Mesodermal cell (in vitro differentiated cells): ENCODE data around the gene C11orf87. TPM values are rescaled to one million over a fixed set of nuclear protein-coding genes. Genes with fewer than 3 reads are reported as not detected.

Experiments used
- H3K27ac ChIP-seq: 2 replicates; pipeline ENCODE4 v1.7.0; 2013; ENCODE audit warnings: mild to moderate bottlenecking, low read depth, low read length, moderate library complexity; ENCODE audit not compliant: severe bottlenecking
- H3K36me3 ChIP-seq: 2 replicates; pipeline ENCODE4 v1.7.1; 2013; ENCODE audit warnings: mild to moderate bottlenecking, low read length, moderate library complexity; ENCODE audit not compliant: control insufficient read depth, insufficient read depth
- H3K4me1 ChIP-seq: one replicate; pipeline ENCODE4 v1.7.1; 2013; ENCODE audit warnings: mild to moderate bottlenecking, low read length; ENCODE audit not compliant: insufficient read depth, control insufficient read depth, poor library complexity, severe bottlenecking
- H3K4me3 ChIP-seq: 2 replicates; pipeline ENCODE4 v1.7.0; 2013; ENCODE audit warnings: low read length, control low read depth, mild to moderate bottlenecking; ENCODE audit not compliant: insufficient read depth, poor library complexity, severe bottlenecking; ENCODE audit errors: extremely low read depth
- H3K9me3 ChIP-seq: 2 replicates; pipeline ENCODE4 v1.7.1; 2013; ENCODE audit warnings: mild to moderate bottlenecking, low read length, moderate library complexity; ENCODE audit not compliant: control insufficient read depth
- WGBS, 2 experiments: methylation state at CpG; one replicate each; pipeline ENCODE4 v1.1.5; 2013; ENCODE audit warnings: missing lambda C conversion rate in 2 of 2; ENCODE audit not compliant: insufficient coverage in 2 of 2; 5-methylcytosine and 5-hydroxymethylcytosine counted together
- polyA plus RNA-seq, 2 experiments: library from polyadenylated mRNA; stranded (reverse); fragments of 50-300 nt; gene quantifications; one replicate each; pipeline ENCODE4 v1.2.3, GENCODE V29; 2013

Gene C11orf87
- 3.1 TPM for polyA plus RNA-seq (2013, experiment 1 of 2)
- 1.8 TPM for polyA plus RNA-seq (2013, experiment 2 of 2)

DNA sequence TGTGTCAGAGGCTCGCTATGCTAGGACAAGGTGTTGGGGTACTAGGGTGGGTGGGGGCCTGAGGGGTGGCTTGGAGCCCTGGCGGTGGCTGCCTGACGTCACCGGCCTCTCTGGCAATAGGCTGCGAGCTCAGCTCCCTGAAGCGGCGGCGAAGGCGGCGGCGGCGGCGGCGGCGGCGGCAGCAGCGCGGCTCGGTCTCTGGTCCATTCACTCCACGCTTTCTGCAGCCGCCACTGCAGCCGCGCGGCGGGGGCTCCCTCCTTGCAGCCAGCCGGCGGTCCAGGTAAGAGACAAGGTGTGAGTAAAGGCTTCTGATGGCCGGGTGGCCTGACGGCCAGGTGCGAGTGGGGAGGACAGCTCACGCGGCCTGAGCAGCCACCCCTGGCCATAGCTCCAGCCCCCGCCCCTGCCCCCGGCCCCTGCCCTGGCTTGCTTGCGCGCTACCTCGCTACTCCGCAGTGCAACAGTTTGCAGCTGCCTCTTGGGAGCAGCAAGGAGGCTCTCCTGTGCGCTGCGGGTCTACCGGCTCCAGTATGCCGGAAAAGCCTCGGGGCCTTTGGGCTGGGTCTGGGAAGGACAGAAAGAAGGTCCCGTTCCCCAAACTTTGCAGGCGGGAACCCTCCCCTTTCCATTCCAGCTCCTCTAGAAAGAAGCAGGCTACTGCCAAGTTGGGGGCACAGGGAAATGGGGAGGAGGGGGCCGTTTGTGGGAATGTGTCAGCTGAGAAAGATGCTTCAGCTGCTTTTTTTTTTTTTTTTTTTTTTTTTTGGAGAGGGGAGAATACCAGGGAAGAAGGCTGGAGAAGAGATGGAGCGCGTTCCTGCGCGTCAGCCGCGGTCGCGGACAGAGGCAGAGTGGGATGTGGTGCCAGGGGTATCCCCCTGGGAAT lies at the start of gene C11orf87:
Gene C11orf87 (plus strand): TSS at position 210 of the 889 bp plus-strand sequence. CDS start 1,444 bp downstream, outside the sequence.
- H3K27ac ChIP-seq, result no peak within 1 kb of the TSS
- WGBS, 2 experiments, result 0% methylated on average over 17 to 34 of the region's 54 CpGs
- H3K4me3 ChIP-seq, result peak within 1 kb of the TSS; percentile 42
- H3K36me3 ChIP-seq, result no peaks in the 10 kb centered on the region
- H3K9me3 ChIP-seq, result no peaks in the 10 kb centered on the region
- no peaks in the 10 kb centered on the region for H3K4me1 ChIP-seq

- Histone ChIP-seq H3K9me3 (peaks cover 6% of the 10 kb centered on the region), H3K27ac (no peak overlapping the region)
Observed at GRCh38 chr11:109374032-109374431, 48.0 kb upstream of the C11orf87 start.

GRCh38 chr11:109374441-109374840 lies 47.5 kb upstream of the C11orf87 start:
- Histone ChIP-seq H3K27ac (no peak overlapping the region), H3K36me3 (no peaks in the 10 kb centered on the region), H3K4me1 (peaks cover 3% of the 10 kb centered on the region), H3K9me3 (peaks cover 6% of the 10 kb centered on the region), H3K4me3 (no peak overlapping the region)
- 89 to 95% methylated on average over 3 of the region's 4 CpGs for WGBS, 2 experiments

More at GRCh38 chr11:109374032-109374431, 48.0 kb upstream of the C11orf87 start:
- H3K36me3 ChIP-seq, result no peaks in the 10 kb centered on the region
- H3K4me3 ChIP-seq, result no peak overlapping the region
- peaks cover 3% of the 10 kb centered on the region for H3K4me1 ChIP-seq

- no peak overlapping the region for H3K4me3 ChIP-seq
- 83 to 91% methylated on average over 2 to 4 of the region's 4 CpGs for WGBS, 2 experiments
- H3K4me1 ChIP-seq, result peaks cover under 1% of the 10 kb centered on the region
- H3K9me3 ChIP-seq, result no peaks in the 10 kb centered on the region
- H3K36me3 ChIP-seq, result no peaks in the 10 kb centered on the region
- no peak overlapping the region for H3K27ac ChIP-seq
Observed at GRCh38 chr11:109377039-109377742, 44.8 kb upstream of the C11orf87 start.

DNA sequence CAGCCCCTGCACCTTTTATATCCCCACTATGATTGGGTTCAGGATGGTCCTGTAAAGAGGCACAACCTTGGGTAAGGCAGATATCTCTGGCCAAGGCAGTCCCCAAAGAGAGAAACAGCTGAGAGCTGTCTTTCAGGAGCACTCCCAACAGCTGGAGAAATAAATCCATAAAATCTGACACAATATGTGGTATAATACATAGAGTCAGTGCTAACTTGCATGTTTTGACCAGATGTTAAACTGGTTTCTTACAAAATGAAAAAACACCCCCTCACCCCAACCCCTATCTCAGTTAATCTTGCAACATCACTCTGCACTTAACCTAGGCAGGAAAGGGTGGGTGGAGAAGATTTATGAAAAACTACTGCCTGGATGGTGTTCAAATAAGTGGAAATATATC lies 44.0 kb upstream of the C11orf87 start:
- H3K9me3 ChIP-seq, result no peaks in the 10 kb centered on the region
- peaks cover 1% of the 10 kb centered on the region for H3K4me1 ChIP-seq
- H3K4me3 ChIP-seq, result no peak overlapping the region
- no peak overlapping the region for H3K27ac ChIP-seq
- H3K36me3 ChIP-seq, result no peaks in the 10 kb centered on the region

- peak overlapping the region; percentile 1 for H3K27ac ChIP-seq
- no peak overlapping the region for H3K4me3 ChIP-seq
- 80 to 100% methylated on average over 1 of the region's 1 CpG for WGBS, 2 experiments
- peaks cover 5% of the 10 kb centered on the region for H3K4me1 ChIP-seq
- no peaks in the 10 kb centered on the region for H3K9me3 ChIP-seq
- no peaks in the 10 kb centered on the region for H3K36me3 ChIP-seq
Observed at GRCh38 chr11:109383306-109383705, 38.7 kb upstream of the C11orf87 start.

GRCh38 chr11:109384873-109385272 lies 37.1 kb upstream of the C11orf87 start:
- Histone ChIP-seq H3K27ac (no peak overlapping the region), H3K4me1 (peaks cover 5% of the 10 kb centered on the region), H3K36me3 (no peaks in the 10 kb centered on the region), H3K9me3 (no peaks in the 10 kb centered on the region), H3K4me3 (no peak overlapping the region)
- WGBS, 2 experiments, result no CpG with 5 or more reads among the region's 1 CpG

GRCh38 chr11:109388982-109389381 lies 33.0 kb upstream of the C11orf87 start:
- H3K4me3 ChIP-seq, result no peak overlapping the region
- no peaks in the 10 kb centered on the region for H3K36me3 ChIP-seq
- no peak overlapping the region for H3K27ac ChIP-seq
- WGBS, 2 experiments, result 17 to 75% methylated on average over 1 of the region's 3 CpGs
- H3K9me3 ChIP-seq, result no peaks in the 10 kb centered on the region
- no peaks in the 10 kb centered on the region for H3K4me1 ChIP-seq

GRCh38 chr11:109390752-109391151 lies 31.2 kb upstream of the C11orf87 start:
- WGBS, 2 experiments, result 17% methylated on average over 1 of the region's 2 CpGs; no CpG with 5 or more reads in 1 of the 2 experiments
- H3K4me1 ChIP-seq, result no peaks in the 10 kb centered on the region
- no peaks in the 10 kb centered on the region for H3K36me3 ChIP-seq
- H3K9me3 ChIP-seq, result no peaks in the 10 kb centered on the region
- H3K27ac ChIP-seq, result no peak overlapping the region
- H3K4me3 ChIP-seq, result no peak overlapping the region

- no peak overlapping the region for H3K4me3 ChIP-seq
- no peaks in the 10 kb centered on the region for H3K9me3 ChIP-seq
- no peaks in the 10 kb centered on the region for H3K36me3 ChIP-seq
- no peaks in the 10 kb centered on the region for H3K4me1 ChIP-seq
- WGBS, 2 experiments, result no CpG with 5 or more reads among the region's 3 CpGs
- H3K27ac ChIP-seq, result no peak overlapping the region
Observed at GRCh38 chr11:109401545-109401944, 20.4 kb upstream of the C11orf87 start.

- Histone ChIP-seq H3K9me3 (no peaks in the 10 kb centered on the region), H3K4me3 (no peak overlapping the region), H3K27ac (no peak overlapping the region), H3K36me3 (no peaks in the 10 kb centered on the region), H3K4me1 (no peaks in the 10 kb centered on the region)
Observed at GRCh38 chr11:109405671-109406070, 16.3 kb upstream of the C11orf87 start.
